Right cardiac atrium (tissue), 5 donors: Measurements from ENCODE around the gene DPYSL3. TPM values are rescaled to one million over a fixed set of nuclear protein-coding genes. Genes with fewer than 3 reads are reported as not detected.
A peak's percentile ranks its signal among the peaks of the same experiment; 100 is the strongest.

Source experiments
- ATAC-seq, 2 donors: fragments of 200-7000 bp; cut with Tn5 transposase; one replicate each; pipeline versions ENCODE4 v1.8.0 to v1.9.1; 2020; ENCODE audit warnings: moderate library complexity in 2 of 2, mild to moderate bottlenecking in 1 of 2
- DNase-seq, 3 donors: peaks; one replicate each; pipeline ENCODE4 v3.0.0-alpha.2; 2020
- H3K27ac ChIP-seq: one replicate; pipeline ENCODE4 v1.5.1; 2013; ENCODE audit warnings: mild to moderate bottlenecking, low read length, control low read depth, moderate library complexity
- H3K27me3 ChIP-seq: one replicate; pipeline ENCODE4 v1.6.1; 2013; ENCODE audit not compliant: control insufficient read depth, insufficient read depth
- H3K4me1 ChIP-seq: one replicate; pipeline ENCODE4 v1.6.1; 2013; ENCODE audit warnings: low read length; ENCODE audit not compliant: control insufficient read depth, insufficient read depth
- H3K4me3 ChIP-seq: one replicate; pipeline ENCODE4 v1.5.1; 2013; ENCODE audit warnings: low read length, control low read depth
- H3K9me3 ChIP-seq: one replicate; pipeline ENCODE4 v1.6.1; 2013; ENCODE audit warnings: low read length; ENCODE audit not compliant: control insufficient read depth
- WGBS: extraction: QIAGEN DNeasy Blood & Tissue Kit; methylation state at CpG from one replicate; pipeline ENCODE4 v1.1.7; 2013; 5-methylcytosine and 5-hydroxymethylcytosine counted together
- intact Hi-C, 4 donors: fragments of 100-400 bp; cut with DNase I; formaldehyde crosslinking; loops; one replicate each; pipeline versions ENCODE4 v1.11.0 to v1.14.0; 2022 to 2023
- polyA plus RNA-seq: library from polyadenylated mRNA; stranded (reverse); fragments of 200-250 nt; gene quantifications from one replicate; pipeline ENCODE4 v1.2.3, GENCODE V29; 2013
- total RNA-seq, 4 donors: library from RNA; stranded (reverse); fragmentation: NEBNext Ultra II Directional; extraction: Animal tissue kit (Norgen Biotek cat#: 25700); gene quantifications; one replicate each; pipeline ENCODE4 v1.2.1, GENCODE V29; 2021
- donor health status: healthy with polysubstance abuse.
- donor health status: DM: no; HTN: yes; CAD: no.
- donor health status: DM: no; HTN: no; CAD: no.
- donor health status: DM: no; HTN: yes; CAD: no; lungs with severe emphysema.
- donor health status: DM: yes; HTN: yes; CAD: no.

DPYSL3 gene
- total and polyA plus RNA-seq, 5 donors, result 23.2 to 95.1 (median 47.3) TPM

DNA sequence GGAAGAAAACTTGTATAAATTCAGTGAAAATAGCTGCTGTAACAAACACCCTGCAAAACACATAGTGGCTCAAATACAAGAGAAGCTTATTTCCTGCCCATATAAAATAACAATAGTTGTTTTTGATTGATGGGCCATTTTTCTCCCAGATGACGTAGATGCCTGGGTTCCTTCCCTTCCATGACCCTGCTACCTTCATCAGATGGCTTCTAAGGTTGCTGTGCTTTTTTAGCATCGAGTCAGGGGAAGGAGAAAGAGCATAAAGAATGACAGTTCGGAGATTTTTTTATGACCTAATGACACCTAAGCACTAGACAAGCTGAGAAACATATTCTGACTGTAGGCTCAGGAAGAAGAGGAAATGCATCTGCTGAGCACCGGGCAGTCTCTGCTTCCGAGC is 34.7 kb upstream of the DPYSL3 start:
- Histone ChIP-seq H3K9me3 (no peaks in the 10 kb centered on the region), H3K4me3 (no peak overlapping the region), H3K27me3 (no peaks in the 10 kb centered on the region), H3K4me1 (no peaks in the 10 kb centered on the region), H3K27ac (no peak overlapping the region)
- DNase-seq, result no peak
- WGBS, result 64% methylated on average over 5 of the region's 5 CpGs
- intact Hi-C loops, result no loop called here
- no peak for ATAC-seq

DNA sequence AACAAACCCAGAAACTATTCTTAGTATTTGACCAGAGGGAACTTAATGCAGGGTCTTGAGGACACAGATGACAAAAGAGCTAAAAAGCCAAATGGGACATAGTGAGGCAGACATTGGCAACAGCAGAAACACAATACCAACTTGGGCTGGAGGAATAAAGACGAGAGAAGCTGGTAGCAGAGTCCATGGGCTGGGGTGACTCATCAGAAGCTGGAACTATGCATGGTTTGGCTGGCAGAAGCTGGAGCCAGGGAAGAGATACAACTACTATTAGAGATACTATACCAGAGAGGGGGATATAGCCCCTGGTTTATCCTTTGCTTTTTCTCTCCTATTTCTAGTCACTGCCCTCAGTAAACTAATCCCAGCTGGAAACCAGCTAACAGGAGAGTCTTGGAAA is 29.2 kb upstream of the DPYSL3 start:
- H3K27me3 ChIP-seq, result no peaks in the 10 kb centered on the region
- no peak overlapping the region for H3K27ac ChIP-seq
- H3K4me3 ChIP-seq, result no peak overlapping the region
- H3K4me1 ChIP-seq, result no peaks in the 10 kb centered on the region
- DNase-seq (no peak), ATAC-seq (peak in 1 of 2 donors; percentile 54)
- WGBS, result 44% methylated on average over 1 of the region's 1 CpG
- H3K9me3 ChIP-seq, result no peaks in the 10 kb centered on the region
- intact Hi-C loops, result no loop called here

DNA sequence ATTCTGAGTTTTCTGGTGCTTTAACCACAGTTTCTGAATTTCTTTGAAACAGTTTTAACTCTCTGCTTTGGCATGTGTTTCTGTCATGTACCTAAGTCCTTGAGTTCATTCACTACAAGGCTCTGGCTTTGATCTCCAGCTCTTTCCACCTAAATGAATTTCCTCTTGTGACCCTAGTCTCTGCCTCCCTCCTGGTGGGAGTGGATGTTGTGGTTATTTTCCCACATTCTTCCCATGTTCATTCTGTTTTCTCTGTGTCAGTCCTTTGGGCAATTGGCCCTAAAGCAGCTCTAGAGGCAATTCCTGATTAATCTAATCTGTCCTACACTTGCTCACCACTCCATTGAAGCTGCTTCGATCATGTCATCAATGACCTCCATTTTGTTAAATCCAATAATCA is 28.4 kb upstream of the DPYSL3 start:
- DNase-seq, result no peak
- intact Hi-C loops, result no loop called here
- no peaks in the 10 kb centered on the region for H3K4me1 ChIP-seq
- H3K27ac ChIP-seq, result no peak overlapping the region
- no peaks in the 10 kb centered on the region for H3K27me3 ChIP-seq
- WGBS, result 85% methylated on average over 1 of the region's 1 CpG
- H3K9me3 ChIP-seq, result no peaks in the 10 kb centered on the region
- ATAC-seq, result no peak
- no peak overlapping the region for H3K4me3 ChIP-seq

DNA sequence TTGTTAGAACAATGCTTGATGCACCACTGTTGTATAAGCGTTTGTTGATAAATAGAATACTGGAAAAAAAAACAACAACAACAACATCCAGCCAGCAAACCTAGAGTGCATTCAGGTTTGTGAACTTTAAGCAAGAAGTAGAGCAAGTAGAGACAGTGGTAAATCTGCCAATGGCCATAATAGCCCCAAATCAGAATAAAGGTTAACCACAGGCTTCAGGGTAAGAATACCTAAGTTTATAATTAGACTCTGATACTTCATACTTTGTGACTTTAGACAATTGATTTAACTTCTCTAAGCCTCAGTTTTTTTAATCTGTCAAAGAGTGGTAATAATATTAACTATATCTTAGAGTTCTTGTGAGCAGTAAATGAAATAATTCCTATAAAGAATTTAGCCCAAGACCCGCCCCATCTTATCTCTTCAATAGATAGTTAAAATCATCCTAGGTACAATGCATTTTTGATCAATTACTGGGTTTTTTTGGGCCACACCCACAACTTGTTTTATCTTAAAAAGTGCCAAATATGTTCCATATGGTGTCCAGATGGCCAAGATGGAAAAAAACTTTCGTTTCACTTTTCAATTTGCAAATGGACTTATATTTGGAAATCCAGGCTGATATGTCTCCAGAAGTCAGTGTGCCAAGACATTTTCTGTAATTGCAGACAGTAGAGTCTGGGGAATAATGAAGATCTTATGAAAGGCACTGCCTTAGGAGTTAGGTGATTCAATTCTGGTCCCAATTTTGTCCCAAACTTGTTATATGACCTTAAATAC is 24.5 kb upstream of the DPYSL3 start:
- H3K4me1 ChIP-seq, result no peaks in the 10 kb centered on the region
- intact Hi-C loops, result no loop called here
- no peak for ATAC-seq
- H3K4me3 ChIP-seq, result no peak overlapping the region
- 69% methylated on average over 3 of the region's 3 CpGs for WGBS
- H3K27ac ChIP-seq, result no peak overlapping the region
- H3K27me3 ChIP-seq, result no peaks in the 10 kb centered on the region
- no peak for DNase-seq
- no peaks in the 10 kb centered on the region for H3K9me3 ChIP-seq

DNA sequence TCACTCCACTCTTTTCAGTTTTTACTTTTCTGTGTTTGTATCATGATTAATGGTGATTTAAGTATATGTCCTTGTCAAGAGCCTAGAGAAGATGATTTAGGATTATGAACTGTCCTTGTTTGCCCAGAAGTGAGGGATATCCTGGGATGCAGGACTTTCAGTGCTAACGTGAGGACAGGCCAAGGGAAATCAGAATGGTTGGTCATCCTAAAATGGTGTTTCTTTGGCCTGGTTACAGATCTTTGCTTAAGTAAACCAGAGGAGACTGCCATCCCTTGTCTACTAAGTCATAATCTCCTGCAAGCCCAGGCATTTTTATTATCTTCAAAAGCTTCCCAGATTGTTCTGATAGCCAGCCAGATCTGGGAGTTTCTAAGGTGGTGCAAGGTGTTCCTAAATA is 22.3 kb upstream of the DPYSL3 start:
- Histone ChIP-seq H3K27ac (no peak overlapping the region), H3K4me3 (no peak overlapping the region), H3K27me3 (no peaks in the 10 kb centered on the region), H3K4me1 (no peaks in the 10 kb centered on the region), H3K9me3 (no peaks in the 10 kb centered on the region)
- DNase-seq, result no peak
- no peak for ATAC-seq
- intact Hi-C loops, result no loop called here
- WGBS, result 60% methylated on average over 1 of the region's 1 CpG

DNA sequence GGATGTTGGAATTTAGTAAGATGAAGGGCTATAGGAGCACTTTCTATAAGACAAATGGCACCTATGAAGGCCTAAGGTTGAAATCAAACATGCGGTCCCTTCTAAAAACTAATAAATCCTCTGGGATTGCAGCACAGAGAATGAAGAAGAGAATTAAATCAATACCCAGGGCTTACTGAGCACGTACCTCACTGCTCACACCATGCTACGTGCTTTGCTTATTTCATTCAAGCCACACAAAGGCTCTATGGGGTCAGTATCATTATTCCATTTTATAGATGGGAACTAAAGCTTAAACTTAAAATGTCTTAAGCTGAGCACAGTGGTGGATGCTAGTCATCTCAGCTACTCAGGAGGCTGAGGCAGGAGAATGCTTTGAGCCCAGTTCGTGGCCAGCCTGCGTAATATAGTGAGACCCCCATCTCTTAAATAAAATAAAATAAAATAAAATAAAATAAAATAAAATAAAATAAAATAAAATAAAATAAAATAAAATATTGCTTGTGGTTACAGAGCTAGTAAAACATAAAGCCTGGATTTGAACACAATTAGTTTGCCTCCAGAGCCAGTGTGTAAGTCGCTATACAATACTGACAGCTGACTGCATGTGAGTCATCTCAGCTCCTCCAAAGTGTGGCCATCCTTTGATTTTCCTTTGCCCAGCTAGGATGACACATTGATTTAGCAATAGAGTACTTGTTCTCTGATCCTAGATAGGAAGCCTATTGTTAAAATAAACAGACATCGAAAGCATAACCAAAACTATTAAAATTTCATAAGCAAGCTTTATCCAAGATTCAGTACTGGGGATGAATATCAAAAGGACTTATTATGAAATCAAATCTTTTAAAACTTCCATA is 20.9 kb upstream of the DPYSL3 start:
- Histone ChIP-seq H3K9me3 (no peaks in the 10 kb centered on the region), H3K27me3 (no peaks in the 10 kb centered on the region), H3K4me3 (no peak overlapping the region), H3K4me1 (no peaks in the 10 kb centered on the region), H3K27ac (no peak overlapping the region)
- ATAC-seq (no peak), DNase-seq (no peak)
- intact Hi-C loops, result no loop called here
- 94% methylated on average over 7 of the region's 7 CpGs for WGBS

DNA sequence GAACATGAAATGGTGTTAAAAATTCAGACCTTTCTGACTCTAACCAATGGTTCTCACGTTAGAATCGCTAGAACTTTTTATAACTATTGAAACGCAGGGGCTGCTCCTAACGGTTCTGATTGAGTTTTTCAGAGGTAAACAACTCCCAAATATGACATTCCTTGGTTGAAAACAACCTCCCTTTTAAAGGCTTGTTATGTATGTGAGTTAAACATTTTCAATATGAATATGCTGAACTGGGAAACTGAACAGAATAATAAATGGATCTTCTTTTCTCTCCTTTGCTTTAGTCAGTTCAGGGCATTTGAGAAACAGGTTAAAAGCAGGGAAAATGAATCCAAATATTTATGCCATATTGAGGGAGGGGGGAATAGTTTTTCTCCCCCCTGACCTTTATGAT is 13.2 kb upstream of the DPYSL3 start:
- intact Hi-C loops, result no loop called here
- Histone ChIP-seq H3K27ac (no peak overlapping the region), H3K4me1 (no peaks in the 10 kb centered on the region), H3K27me3 (no peaks in the 10 kb centered on the region), H3K4me3 (no peak overlapping the region), H3K9me3 (no peaks in the 10 kb centered on the region)
- no peak for DNase-seq
- 86% methylated on average over 4 of the region's 4 CpGs for WGBS
- ATAC-seq, result no peak

DNA sequence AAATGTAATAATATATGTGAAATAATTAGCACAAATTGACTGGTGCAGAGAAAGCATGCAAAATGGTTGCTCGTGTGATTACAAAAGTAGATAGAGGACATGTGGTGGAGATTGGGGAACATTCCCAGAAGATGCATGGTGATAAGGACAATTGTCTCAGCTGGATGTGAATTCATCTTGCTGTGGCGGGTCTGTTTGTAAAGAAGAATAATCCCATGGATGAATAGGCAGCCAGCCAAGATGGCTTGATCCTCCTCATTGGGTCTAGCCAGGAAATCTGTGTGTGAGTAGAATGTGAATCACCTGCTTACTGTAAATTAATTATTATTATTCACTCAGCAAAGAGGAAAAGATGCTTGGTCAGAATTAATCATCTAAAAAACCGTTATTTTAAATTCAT is 12.6 kb upstream of the DPYSL3 start:
- ATAC-seq (no peak), DNase-seq (no peak)
- intact Hi-C loops, result no loop called here
- Histone ChIP-seq H3K27me3 (no peaks in the 10 kb centered on the region), H3K27ac (no peak overlapping the region), H3K9me3 (no peaks in the 10 kb centered on the region), H3K4me3 (no peak overlapping the region), H3K4me1 (no peaks in the 10 kb centered on the region)
- WGBS, result 56% methylated on average over 3 of the region's 3 CpGs

DNA sequence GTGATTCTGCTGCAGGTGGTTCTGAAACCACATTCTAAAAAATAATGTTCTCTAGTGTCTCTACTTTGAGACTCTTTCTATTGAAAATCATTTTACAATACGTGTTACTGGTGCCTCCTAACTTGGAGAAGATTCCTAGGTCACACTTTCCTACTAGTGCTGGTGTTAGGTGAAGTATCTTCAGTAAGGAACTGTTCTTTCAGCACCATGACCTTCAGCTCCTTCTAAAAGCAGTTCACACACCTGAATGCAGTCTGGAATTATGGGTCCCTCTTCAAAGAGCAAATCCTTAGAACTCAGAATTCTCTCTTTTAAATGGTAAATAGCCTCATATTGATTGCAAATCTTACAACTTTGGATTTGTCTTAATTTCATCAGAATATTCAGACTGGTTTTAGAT is 10.6 kb upstream of the DPYSL3 start:
- ATAC-seq (no peak), DNase-seq (no peak)
- no peak overlapping the region for H3K27ac ChIP-seq
- H3K27me3 ChIP-seq, result no peaks in the 10 kb centered on the region
- no peaks in the 10 kb centered on the region for H3K4me1 ChIP-seq
- no peaks in the 10 kb centered on the region for H3K9me3 ChIP-seq
- H3K4me3 ChIP-seq, result no peak overlapping the region
- 75% methylated on average over 1 of the region's 1 CpG for WGBS
- intact Hi-C loops, result no loop called here

DNA sequence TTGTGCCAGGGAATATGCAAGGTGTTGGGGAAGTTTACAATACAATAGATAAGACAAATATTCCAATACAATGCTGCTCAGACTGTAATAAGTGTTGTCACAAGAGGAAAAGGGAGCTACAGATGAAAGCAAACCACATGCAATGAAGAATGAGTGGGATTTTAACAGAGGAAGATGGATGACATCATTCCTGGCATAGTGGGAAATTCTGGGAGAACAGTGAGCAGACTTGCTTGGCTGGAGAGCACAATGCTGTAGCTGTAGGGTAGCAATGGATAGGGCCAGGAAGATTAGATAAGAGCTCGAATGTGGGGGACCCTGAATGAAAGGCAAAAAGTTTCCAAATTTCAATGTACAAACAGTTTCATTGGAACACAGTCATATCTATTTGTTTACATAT is 9.5 kb upstream of the DPYSL3 start:
- no peak for DNase-seq
- H3K27me3 ChIP-seq, result no peaks in the 10 kb centered on the region
- no peak overlapping the region for H3K27ac ChIP-seq
- H3K9me3 ChIP-seq, result no peaks in the 10 kb centered on the region
- H3K4me1 ChIP-seq, result no peaks in the 10 kb centered on the region
- H3K4me3 ChIP-seq, result no peak overlapping the region
- intact Hi-C loops, result no loop called here
- ATAC-seq, result no peak
- 25% methylated on average over 1 of the region's 1 CpG for WGBS

DNA sequence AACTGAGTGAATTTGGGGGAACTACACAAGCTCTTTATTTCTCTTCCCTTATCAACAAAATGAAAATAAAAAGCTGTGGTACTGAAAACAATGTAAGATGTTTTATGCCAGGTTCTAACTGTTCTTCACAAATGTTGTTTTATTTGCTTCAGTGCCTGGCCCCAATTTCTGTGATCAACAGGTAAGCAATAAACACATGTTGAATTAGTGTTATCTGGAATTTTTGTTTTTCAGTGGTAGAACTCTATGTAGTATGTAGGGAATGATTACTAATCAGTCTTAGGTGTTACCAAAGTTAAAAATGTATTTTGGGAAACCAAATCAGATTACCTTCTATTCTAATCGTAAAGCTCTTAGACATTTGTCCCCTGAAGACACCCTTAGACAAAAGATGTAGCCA is 7.5 kb upstream of the DPYSL3 start:
- Histone ChIP-seq H3K4me1 (no peaks in the 10 kb centered on the region), H3K27me3 (no peaks in the 10 kb centered on the region), H3K9me3 (no peaks in the 10 kb centered on the region), H3K4me3 (no peak overlapping the region), H3K27ac (no peak overlapping the region)
- intact Hi-C loops, result no loop called here
- DNase-seq (no peak), ATAC-seq (no peak)
- WGBS, result 78% methylated on average over 1 of the region's 1 CpG
